GM23338 (cell line): ENCODE results near the gene WWOX. TPM values are rescaled to one million over a fixed set of nuclear protein-coding genes. Genes with fewer than 3 reads are reported as not detected.
A peak's percentile ranks its signal among the peaks of the same experiment; 100 is the strongest.

Experiments
- ATAC-seq: fragments of 200-7000 bp; cut with Tn5 transposase; 3 replicates; pipeline ENCODE4 v1.9.1; 2020
- DNase-seq: peaks from one replicate; pipeline ENCODE4 v3.0.0-alpha.2; 2015; ENCODE audit warnings: low spot score
- H2AFZ ChIP-seq: fragments of 200-600 bp; sonication (generic); 2 replicates; pipeline ENCODE4 v1.8.0; 2016; ENCODE audit warnings: antibody characterized with exemption, mild to moderate bottlenecking, moderate library complexity
- H3F3A ChIP-seq: fragments of 200-600 bp; sonication (generic); replicated peaks from 2 replicates; pipeline ENCODE4 v1.8.0; 2017; ENCODE audit warnings: antibody characterized with exemption, mixed run types, low read depth
- H3K27ac ChIP-seq: fragments of 200-600 bp; sonication (generic); 2 replicates; pipeline ENCODE4 v1.6.1; 2016; ENCODE audit warnings: low read depth
- H3K27me3 ChIP-seq: fragments of 200-600 bp; sonication (generic); 2 replicates; pipeline ENCODE4 v1.8.0; 2016; ENCODE audit warnings: mild to moderate bottlenecking, mixed run types, moderate library complexity; ENCODE audit not compliant: insufficient read depth
- H3K36me3 ChIP-seq: fragments of 200-600 bp; sonication (generic); 2 replicates; pipeline ENCODE4 v1.8.0; 2016; ENCODE audit warnings: mild to moderate bottlenecking; ENCODE audit not compliant: insufficient read depth
- H3K4me1 ChIP-seq: fragments of 200-600 bp; sonication (generic); 2 replicates; pipeline ENCODE4 v1.8.0; 2016; ENCODE audit warnings: mild to moderate bottlenecking, moderate library complexity; ENCODE audit not compliant: insufficient read depth
- H3K4me2 ChIP-seq: fragments of 200-600 bp; sonication (generic); 2 replicates; pipeline ENCODE4 v1.7.1; 2017; ENCODE audit warnings: mixed run types
- H3K4me3 ChIP-seq: fragments of 200-600 bp; sonication (generic); 2 replicates; pipeline ENCODE4 v1.6.1; 2016; ENCODE audit warnings: mixed run types
- H3K79me2 ChIP-seq: fragments of 200-600 bp; sonication (generic); replicated peaks from 2 replicates; pipeline ENCODE4 v1.8.0; 2017; ENCODE audit warnings: mild to moderate bottlenecking; ENCODE audit not compliant: insufficient read depth
- H3K9me2 ChIP-seq: fragments of 200-600 bp; sonication (generic); 2 replicates; pipeline ENCODE4 v1.8.0; 2017; ENCODE audit not compliant: insufficient read depth
- H4K20me1 ChIP-seq: fragments of 200-600 bp; sonication (generic); replicated peaks from 2 replicates; pipeline ENCODE4 v1.8.0; 2017; ENCODE audit warnings: mild to moderate bottlenecking; ENCODE audit not compliant: insufficient read depth
- H3K27ac Mint-ChIP-seq: 2 replicates; pipeline ENCODE4 v1.8.0; 2020; ENCODE audit warnings: inconsistent platforms, mild to moderate bottlenecking, moderate library complexity, mixed read lengths
- H3K27me3 Mint-ChIP-seq: 3 replicates; pipeline ENCODE4 v1.8.0; 2022; ENCODE audit warnings: low read depth, mild to moderate bottlenecking, moderate library complexity, mixed read lengths, inconsistent platforms; ENCODE audit not compliant: insufficient read depth, poor library complexity
- H3K36me3 Mint-ChIP-seq: 3 replicates; pipeline ENCODE4 v1.8.0; 2021; ENCODE audit warnings: low read depth, mild to moderate bottlenecking, inconsistent platforms, moderate library complexity, mixed read lengths
- H3K4me1 Mint-ChIP-seq: 3 replicates; pipeline ENCODE4 v1.8.0; 2020; ENCODE audit warnings: mild to moderate bottlenecking, inconsistent platforms, mixed read lengths
- H3K4me3 Mint-ChIP-seq: 3 replicates; pipeline ENCODE4 v1.8.0; 2021; ENCODE audit warnings: moderate library complexity, mild to moderate bottlenecking, inconsistent platforms, mixed read lengths
- H3K9me3 Mint-ChIP-seq: 3 replicates; pipeline ENCODE4 v1.8.0; 2020; ENCODE audit warnings: moderate library complexity, mild to moderate bottlenecking, inconsistent platforms, mixed read lengths
- CREB1 ChIP-seq: fragments of 250-450 bp; sonication (Bioruptor Pico); IDR thresholded peaks from 2 replicates; pipeline ENCODE4 v1.5.0; 2020; ENCODE audit warnings: low read depth, mild to moderate bottlenecking, moderate library complexity
- CTCF ChIP-seq, 2 experiments: fragments of 200-600 bp in 1 of 2; sonication (generic) in 1 of 2; conservative IDR thresholded peaks; 2 replicates each; pipeline versions ENCODE4 v1.5.1 to v1.6.1; 2016 to 2017; ENCODE audit warnings: antibody characterized with exemption in 2 of 2, low read depth in 2 of 2, mild to moderate bottlenecking in 2 of 2, moderate library complexity in 1 of 2
- EZH2 ChIP-seq: fragments of 200-600 bp; sonication (generic); IDR thresholded peaks from one replicate; pipeline ENCODE4 v1.8.0; 2017; ENCODE audit warnings: antibody characterized with exemption, mild to moderate bottlenecking, low read depth; ENCODE audit not compliant: unreplicated experiment
- EZH2phosphoT487 ChIP-seq: fragments of 200-600 bp; sonication (generic); IDR thresholded peaks from one replicate; pipeline ENCODE4 v1.8.1; 2018; ENCODE audit warnings: antibody characterized with exemption; ENCODE audit not compliant: unreplicated experiment
- JUNB ChIP-seq: IDR thresholded peaks from one replicate; pipeline ENCODE4 v1.6.1; 2016; ENCODE audit warnings: antibody characterized with exemption; ENCODE audit not compliant: unreplicated experiment
- NANOG ChIP-seq: IDR thresholded peaks from 2 replicates; pipeline ENCODE4 v1.6.1; 2016; ENCODE audit warnings: antibody characterized with exemption, borderline replicate concordance
- POLR2AphosphoS5 ChIP-seq: IDR thresholded peaks from 2 replicates; pipeline ENCODE4 v1.6.1; 2016; ENCODE audit warnings: antibody characterized with exemption, low read depth
- STAT1 ChIP-seq: IDR thresholded peaks from one replicate; pipeline ENCODE4 v1.6.1; 2016; ENCODE audit warnings: antibody characterized with exemption; ENCODE audit not compliant: unreplicated experiment
- ZNF114 ChIP-seq: fragments of 250-450 bp; sonication (Bioruptor Pico); IDR thresholded peaks from 2 replicates; pipeline ENCODE4 v1.5.0; 2020; ENCODE audit warnings: mild to moderate bottlenecking, moderate library complexity
- ZNF331 ChIP-seq: fragments of 250-450 bp; sonication (Bioruptor Pico); IDR thresholded peaks from 2 replicates; pipeline ENCODE4 v1.5.0; 2020; ENCODE audit warnings: low read depth, mild to moderate bottlenecking, moderate library complexity
- polyA plus RNA-seq: library from polyadenylated mRNA; unstranded; fragments of >200 nt; fragmentation: Nextera tagmentation; extraction: Ambion mirVana; gene quantifications from 2 replicates; pipeline ENCODE4 v1.2.1, GENCODE V29; 2016
- total RNA-seq: library from RNA; depleted of rRNA; stranded (reverse); fragments of >200 nt; shearing (Covaris generic); gene quantifications from 2 replicates; pipeline ENCODE4 v1.2.3, GENCODE V29; 2014
- TF ChIP-seq, protein P1 (sequence below): IDR thresholded peaks from 2 replicates; pipeline ENCODE4 v1.6.1; 2016; ENCODE audit warnings: antibody characterized with exemption
- TF ChIP-seq, protein P2 (sequence below): fragments of 250-450 bp; sonication (Bioruptor Pico); IDR thresholded peaks from 2 replicates; pipeline ENCODE4 v1.5.0; 2020; ENCODE audit warnings: mild to moderate bottlenecking, moderate library complexity
- TF ChIP-seq, protein P3 (sequence below): IDR thresholded peaks from one replicate; pipeline ENCODE4 v1.6.1; 2018; ENCODE audit warnings: antibody characterized with exemption; ENCODE audit not compliant: unreplicated experiment

WWOX gene
- total and polyA plus RNA-seq, 2 experiments from 2014 or later = 10.0 to 19.3 TPM

DNA sequence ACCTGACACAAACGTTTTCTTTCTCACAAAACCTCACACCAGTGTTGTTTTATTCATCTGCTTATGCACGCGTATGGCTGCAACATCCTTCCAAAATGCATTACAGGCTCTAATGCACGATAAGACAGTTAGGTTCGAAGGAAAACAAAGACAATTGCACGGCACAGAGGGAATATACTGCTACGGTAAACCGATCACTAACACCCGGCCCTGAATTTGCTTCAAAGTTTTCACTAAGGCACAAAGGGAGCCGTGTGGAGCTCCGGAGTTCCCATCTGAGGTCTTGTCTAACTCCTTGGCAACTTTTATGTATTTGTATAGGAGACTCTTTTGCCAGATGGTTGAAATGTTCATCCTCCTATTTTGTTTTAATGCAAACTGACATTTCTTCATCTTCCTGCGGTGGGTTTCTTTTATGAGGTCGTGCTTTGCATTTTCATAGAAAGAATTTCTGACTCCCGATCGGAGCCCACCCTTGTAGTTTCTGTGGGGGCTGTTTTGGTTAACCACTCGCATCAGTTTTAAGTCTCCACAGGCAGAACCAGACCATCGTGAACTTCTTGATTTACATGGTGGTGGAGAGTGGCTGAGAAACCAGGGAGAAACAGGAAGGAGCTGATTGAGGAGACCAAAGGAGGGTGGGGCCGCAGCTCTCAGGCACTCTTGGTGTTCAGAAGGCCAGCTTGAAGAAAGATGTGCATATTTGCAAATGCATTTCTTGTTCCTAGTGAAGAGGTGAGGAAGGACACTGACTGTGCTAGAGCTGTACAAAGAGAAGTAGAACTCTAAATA, 984.2 kb downstream of the WWOX start:
- Histone ChIP-seq H3K27ac (no peak overlapping the region), H3K4me2 (no peak overlapping the region), H3K9me2 (peaks cover 16% of the 10 kb centered on the region; the same call in 1 of the 2 replicates), H4K20me1 (no peaks in the 10 kb centered on the region), H3K36me3 (no peaks in the 10 kb centered on the region), H3K27me3 (no peaks in the 10 kb centered on the region), H2AFZ (0 out of 2 replicates have a peak overlapping the region, but pooled peaks have one; percentile 59), H3F3A (no peaks in the 10 kb centered on the region), H3K4me3 (no peak overlapping the region), H3K4me1 (no peaks in the 10 kb centered on the region), H3K79me2 (no peaks in the 10 kb centered on the region)
- peaks cover 5% of the 10 kb centered on the region for H3K4me1 Mint-ChIP-seq
- ATAC-seq (no peak), DNase-seq (no peak)
- peaks cover 1% of the 10 kb centered on the region for H3K27me3 Mint-ChIP-seq
- H3K27ac Mint-ChIP-seq = no peak overlapping the region
- no peak overlapping the region for H3K4me3 Mint-ChIP-seq
- no peaks in the 10 kb centered on the region for H3K36me3 Mint-ChIP-seq
- no peaks in the 10 kb centered on the region for H3K9me3 Mint-ChIP-seq
- TF ChIP-seq, protein P1, sequence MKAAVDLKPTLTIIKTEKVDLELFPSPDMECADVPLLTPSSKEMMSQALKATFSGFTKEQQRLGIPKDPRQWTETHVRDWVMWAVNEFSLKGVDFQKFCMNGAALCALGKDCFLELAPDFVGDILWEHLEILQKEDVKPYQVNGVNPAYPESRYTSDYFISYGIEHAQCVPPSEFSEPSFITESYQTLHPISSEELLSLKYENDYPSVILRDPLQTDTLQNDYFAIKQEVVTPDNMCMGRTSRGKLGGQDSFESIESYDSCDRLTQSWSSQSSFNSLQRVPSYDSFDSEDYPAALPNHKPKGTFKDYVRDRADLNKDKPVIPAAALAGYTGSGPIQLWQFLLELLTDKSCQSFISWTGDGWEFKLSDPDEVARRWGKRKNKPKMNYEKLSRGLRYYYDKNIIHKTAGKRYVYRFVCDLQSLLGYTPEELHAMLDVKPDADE = no peak
- no peak for TF ChIP-seq CREB1 (CRISPR knock-in tag)
- TF ChIP-seq NANOG = no peak
- TF ChIP-seq ZNF114 (CRISPR knock-in tag) = no peak
- TF ChIP-seq, protein P2, sequence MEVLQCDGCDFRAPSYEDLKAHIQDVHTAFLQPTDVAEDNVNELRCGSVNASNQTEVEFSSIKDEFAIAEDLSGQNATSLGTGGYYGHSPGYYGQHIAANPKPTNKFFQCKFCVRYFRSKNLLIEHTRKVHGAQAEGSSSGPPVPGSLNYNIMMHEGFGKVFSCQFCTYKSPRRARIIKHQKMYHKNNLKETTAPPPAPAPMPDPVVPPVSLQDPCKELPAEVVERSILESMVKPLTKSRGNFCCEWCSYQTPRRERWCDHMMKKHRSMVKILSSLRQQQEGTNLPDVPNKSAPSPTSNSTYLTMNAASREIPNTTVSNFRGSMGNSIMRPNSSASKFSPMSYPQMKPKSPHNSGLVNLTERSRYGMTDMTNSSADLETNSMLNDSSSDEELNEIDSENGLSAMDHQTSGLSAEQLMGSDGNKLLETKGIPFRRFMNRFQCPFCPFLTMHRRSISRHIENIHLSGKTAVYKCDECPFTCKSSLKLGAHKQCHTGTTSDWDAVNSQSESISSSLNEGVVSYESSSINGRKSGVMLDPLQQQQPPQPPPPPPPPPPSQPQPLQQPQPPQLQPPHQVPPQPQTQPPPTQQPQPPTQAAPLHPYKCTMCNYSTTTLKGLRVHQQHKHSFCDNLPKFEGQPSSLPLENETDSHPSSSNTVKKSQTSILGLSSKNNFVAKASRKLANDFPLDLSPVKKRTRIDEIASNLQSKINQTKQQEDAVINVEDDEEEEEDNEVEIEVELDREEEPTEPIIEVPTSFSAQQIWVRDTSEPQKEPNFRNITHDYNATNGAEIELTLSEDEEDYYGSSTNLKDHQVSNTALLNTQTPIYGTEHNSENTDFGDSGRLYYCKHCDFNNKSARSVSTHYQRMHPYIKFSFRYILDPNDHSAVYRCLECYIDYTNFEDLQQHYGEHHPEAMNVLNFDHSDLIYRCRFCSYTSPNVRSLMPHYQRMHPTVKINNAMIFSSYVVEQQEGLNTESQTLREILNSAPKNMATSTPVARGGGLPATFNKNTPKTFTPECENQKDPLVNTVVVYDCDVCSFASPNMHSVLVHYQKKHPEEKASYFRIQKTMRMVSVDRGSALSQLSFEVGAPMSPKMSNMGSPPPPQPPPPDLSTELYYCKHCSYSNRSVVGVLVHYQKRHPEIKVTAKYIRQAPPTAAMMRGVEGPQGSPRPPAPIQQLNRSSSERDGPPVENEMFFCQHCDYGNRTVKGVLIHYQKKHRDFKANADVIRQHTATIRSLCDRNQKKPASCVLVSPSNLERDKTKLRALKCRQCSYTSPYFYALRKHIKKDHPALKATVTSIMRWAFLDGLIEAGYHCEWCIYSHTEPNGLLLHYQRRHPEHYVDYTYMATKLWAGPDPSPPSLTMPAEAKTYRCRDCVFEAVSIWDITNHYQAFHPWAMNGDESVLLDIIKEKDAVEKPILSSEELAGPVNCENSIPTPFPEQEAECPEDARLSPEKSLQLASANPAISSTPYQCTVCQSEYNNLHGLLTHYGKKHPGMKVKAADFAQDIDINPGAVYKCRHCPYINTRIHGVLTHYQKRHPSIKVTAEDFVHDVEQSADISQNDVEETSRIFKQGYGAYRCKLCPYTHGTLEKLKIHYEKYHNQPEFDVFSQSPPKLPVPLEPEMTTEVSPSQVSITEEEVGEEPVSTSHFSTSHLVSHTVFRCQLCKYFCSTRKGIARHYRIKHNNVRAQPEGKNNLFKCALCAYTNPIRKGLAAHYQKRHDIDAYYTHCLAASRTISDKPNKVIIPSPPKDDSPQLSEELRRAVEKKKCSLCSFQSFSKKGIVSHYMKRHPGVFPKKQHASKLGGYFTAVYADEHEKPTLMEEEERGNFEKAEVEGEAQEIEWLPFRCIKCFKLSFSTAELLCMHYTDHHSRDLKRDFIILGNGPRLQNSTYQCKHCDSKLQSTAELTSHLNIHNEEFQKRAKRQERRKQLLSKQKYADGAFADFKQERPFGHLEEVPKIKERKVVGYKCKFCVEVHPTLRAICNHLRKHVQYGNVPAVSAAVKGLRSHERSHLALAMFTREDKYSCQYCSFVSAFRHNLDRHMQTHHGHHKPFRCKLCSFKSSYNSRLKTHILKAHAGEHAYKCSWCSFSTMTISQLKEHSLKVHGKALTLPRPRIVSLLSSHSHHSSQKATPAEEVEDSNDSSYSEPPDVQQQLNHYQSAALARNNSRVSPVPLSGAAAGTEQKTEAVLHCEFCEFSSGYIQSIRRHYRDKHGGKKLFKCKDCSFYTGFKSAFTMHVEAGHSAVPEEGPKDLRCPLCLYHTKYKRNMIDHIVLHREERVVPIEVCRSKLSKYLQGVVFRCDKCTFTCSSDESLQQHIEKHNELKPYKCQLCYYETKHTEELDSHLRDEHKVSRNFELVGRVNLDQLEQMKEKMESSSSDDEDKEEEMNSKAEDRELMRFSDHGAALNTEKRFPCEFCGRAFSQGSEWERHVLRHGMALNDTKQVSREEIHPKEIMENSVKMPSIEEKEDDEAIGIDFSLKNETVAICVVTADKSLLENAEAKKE (CRISPR knock-in tag) = no peak
- TF ChIP-seq EZH2phosphoT487 = no peak
- no peak for TF ChIP-seq JUNB
- no peak for TF ChIP-seq POLR2AphosphoS5
- TF ChIP-seq EZH2 = no peak
- no peak for TF ChIP-seq ZNF331
- no peak for TF ChIP-seq CTCF (conservative IDR thresholded peaks at IDR 0.05; ENCODE audit: low read depth in 2 of 2)
- no peak for TF ChIP-seq STAT1
- TF ChIP-seq, protein P3, sequence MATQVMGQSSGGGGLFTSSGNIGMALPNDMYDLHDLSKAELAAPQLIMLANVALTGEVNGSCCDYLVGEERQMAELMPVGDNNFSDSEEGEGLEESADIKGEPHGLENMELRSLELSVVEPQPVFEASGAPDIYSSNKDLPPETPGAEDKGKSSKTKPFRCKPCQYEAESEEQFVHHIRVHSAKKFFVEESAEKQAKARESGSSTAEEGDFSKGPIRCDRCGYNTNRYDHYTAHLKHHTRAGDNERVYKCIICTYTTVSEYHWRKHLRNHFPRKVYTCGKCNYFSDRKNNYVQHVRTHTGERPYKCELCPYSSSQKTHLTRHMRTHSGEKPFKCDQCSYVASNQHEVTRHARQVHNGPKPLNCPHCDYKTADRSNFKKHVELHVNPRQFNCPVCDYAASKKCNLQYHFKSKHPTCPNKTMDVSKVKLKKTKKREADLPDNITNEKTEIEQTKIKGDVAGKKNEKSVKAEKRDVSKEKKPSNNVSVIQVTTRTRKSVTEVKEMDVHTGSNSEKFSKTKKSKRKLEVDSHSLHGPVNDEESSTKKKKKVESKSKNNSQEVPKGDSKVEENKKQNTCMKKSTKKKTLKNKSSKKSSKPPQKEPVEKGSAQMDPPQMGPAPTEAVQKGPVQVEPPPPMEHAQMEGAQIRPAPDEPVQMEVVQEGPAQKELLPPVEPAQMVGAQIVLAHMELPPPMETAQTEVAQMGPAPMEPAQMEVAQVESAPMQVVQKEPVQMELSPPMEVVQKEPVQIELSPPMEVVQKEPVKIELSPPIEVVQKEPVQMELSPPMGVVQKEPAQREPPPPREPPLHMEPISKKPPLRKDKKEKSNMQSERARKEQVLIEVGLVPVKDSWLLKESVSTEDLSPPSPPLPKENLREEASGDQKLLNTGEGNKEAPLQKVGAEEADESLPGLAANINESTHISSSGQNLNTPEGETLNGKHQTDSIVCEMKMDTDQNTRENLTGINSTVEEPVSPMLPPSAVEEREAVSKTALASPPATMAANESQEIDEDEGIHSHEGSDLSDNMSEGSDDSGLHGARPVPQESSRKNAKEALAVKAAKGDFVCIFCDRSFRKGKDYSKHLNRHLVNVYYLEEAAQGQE = no peak
